ENCODE measurements around the gene HS1BP3. TPM values are rescaled to one million over a fixed set of nuclear protein-coding genes. Genes with fewer than 3 reads are reported as not detected.

The HS1BP3 gene
- total RNA-seq, 1 donor from 2014 or later = 33.2 TPM

DNA sequence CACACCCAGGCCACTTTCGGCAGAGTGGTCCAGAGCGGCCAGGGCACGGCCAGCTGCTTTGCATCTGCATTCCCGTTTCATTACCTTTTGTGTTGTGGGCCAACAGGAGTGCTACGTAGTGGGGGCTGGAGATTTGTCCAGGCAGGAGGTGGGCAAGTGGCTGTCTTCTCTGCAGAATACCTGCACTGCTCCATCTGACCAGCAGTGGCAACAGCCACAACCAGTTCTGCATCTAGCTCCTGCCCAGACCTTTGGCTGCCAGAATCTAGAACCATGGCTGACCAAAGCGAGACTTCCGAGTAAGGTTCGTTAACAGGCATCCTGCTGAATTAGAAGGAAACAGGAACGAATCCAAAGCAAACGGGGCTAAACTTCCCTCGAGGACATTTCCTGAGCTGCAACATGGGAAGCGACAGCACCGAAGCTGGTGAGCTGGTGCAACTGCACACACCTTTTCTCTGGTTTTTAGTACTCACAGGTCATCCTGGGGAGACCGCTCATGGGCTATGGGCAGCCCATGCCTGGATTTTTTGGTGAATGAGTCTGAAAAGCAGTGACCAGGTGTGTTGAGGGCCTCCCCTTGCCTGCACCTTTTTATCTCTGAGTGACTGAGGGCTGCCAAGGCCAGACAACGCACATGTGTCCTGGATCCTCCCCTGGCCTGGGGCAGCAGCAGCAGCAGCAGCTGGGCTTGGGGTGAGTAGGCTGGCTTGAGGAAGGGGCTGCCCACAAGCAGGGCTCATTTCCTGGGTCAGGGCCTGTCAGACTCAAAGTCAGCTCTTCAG lies 26.6 kb upstream of the HS1BP3 start:
- no peak overlapping the region for H3K27ac Mint-ChIP-seq (ENCODE audit: unreplicated experiment)
- H3K4me3 Mint-ChIP-seq (ENCODE audit: unreplicated experiment) = no peak overlapping the region
- DNase-seq (ENCODE audit: low spot score) = no peak
- no peaks in the 10 kb centered on the region for H3K9me3 Mint-ChIP-seq (ENCODE audit: low read depth)
- TF ChIP-seq, protein P1, sequence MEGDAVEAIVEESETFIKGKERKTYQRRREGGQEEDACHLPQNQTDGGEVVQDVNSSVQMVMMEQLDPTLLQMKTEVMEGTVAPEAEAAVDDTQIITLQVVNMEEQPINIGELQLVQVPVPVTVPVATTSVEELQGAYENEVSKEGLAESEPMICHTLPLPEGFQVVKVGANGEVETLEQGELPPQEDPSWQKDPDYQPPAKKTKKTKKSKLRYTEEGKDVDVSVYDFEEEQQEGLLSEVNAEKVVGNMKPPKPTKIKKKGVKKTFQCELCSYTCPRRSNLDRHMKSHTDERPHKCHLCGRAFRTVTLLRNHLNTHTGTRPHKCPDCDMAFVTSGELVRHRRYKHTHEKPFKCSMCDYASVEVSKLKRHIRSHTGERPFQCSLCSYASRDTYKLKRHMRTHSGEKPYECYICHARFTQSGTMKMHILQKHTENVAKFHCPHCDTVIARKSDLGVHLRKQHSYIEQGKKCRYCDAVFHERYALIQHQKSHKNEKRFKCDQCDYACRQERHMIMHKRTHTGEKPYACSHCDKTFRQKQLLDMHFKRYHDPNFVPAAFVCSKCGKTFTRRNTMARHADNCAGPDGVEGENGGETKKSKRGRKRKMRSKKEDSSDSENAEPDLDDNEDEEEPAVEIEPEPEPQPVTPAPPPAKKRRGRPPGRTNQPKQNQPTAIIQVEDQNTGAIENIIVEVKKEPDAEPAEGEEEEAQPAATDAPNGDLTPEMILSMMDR (IDR thresholded peaks at IDR 0.05) = no peak
- no peaks in the 10 kb centered on the region for H3K27me3 Mint-ChIP-seq (ENCODE audit: low read depth)
- H3K4me1 Mint-ChIP-seq (ENCODE audit: low read depth) = peaks cover 47% of the 10 kb centered on the region
- H3K36me3 Mint-ChIP-seq (ENCODE audit: low read depth) = peaks cover 6% of the 10 kb centered on the region

DNA sequence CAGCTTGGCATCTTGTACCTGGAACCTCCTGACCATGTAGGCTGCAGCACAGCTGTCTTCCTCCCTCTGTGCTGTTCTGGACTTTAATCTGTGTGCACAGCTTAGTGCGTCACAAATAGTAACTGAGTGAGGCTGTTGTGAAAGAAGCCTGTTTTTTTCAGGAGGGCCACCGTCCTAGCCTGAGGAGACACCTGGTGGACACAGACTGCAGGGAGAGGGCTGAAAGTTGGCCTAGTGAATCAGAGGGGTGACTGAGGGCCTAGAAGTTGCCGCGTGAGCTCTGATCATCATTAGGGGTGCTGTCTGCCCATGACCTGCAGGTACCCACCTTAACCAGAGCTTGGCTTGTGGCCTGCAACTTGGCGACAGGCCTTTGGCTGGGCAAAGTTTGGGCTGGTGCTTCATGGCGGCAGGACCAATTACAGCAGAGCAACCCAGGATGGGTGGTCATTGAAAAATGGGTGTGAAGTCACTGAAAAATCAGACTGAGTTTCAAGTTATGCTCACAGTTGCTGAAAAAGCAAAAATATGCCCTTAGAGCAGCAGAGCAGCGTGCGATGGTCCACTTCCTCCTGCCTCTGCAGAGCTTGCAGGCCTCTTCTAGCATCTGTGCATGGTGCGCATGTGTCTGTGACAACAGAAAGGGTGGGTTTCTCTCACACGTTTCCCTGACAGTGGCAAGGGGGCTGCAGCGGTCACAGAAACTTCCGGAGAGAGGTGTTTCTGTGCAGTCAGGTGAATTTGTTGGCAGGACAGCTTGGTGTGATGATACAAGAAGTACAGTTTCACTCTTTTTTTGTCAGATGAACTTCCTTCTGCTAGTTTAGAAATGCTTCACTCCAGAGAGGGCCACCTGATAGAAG lies 25.7 kb upstream of the HS1BP3 start:
- H3K4me3 Mint-ChIP-seq (ENCODE audit: unreplicated experiment) = no peak overlapping the region
- no peaks in the 10 kb centered on the region for H3K9me3 Mint-ChIP-seq (ENCODE audit: low read depth)
- peaks cover 43% of the 10 kb centered on the region for H3K4me1 Mint-ChIP-seq (ENCODE audit: low read depth)
- H3K36me3 Mint-ChIP-seq (ENCODE audit: low read depth) = peaks cover 4% of the 10 kb centered on the region
- TF ChIP-seq, protein P1 (IDR thresholded peaks at IDR 0.05) = peak; percentile 15
- no peak overlapping the region for H3K27ac Mint-ChIP-seq (ENCODE audit: unreplicated experiment)
- peaks cover 2% of the 10 kb centered on the region for H3K27me3 Mint-ChIP-seq (ENCODE audit: low read depth)
- DNase-seq (ENCODE audit: low spot score) = no peak

DNA sequence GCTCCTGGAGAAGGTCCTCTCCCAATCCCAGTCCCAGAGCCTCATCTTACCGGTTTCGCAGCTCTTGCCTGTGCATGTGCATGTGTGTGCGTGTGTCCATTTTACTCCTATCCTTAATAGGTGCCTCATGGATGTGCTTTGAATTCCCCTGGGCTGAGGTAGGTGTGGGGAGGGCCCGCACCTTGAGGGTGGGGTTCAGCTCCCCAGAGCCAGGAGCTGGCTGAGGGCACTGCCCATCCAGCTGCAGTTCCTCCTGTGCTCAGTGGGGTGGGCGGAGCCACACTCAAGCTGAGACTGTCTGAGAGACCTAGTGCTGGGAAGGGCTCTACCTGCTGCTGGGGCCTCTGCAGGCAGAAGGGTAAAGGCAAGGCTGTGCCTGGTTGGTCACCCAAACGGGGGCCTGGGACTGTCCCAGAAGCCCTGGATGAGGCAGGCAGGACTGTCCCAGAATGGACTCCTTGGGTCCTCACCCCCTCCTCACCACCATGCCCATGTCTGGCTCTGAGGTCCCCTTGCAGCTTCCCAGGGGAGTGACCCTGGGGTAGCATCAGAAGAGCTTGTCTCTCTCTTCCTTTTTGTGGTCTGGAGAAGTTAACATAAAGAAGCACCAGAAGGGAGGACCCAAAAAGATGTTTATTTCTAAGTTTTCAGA lies 24.9 kb upstream of the HS1BP3 start:
- Mint-ChIP-seq H3K36me3 (ENCODE audit: low read depth) (peaks cover 7% of the 10 kb centered on the region), H3K4me3 (ENCODE audit: unreplicated experiment) (no peak overlapping the region), H3K4me1 (ENCODE audit: low read depth) (peaks cover 46% of the 10 kb centered on the region), H3K27ac (ENCODE audit: unreplicated experiment) (peak overlapping the region; percentile 95), H3K27me3 (ENCODE audit: low read depth) (peaks cover 5% of the 10 kb centered on the region), H3K9me3 (ENCODE audit: low read depth) (no peaks in the 10 kb centered on the region)
- TF ChIP-seq, protein P1 (IDR thresholded peaks at IDR 0.05) = no peak
- no peak for DNase-seq (ENCODE audit: low spot score)

DNA sequence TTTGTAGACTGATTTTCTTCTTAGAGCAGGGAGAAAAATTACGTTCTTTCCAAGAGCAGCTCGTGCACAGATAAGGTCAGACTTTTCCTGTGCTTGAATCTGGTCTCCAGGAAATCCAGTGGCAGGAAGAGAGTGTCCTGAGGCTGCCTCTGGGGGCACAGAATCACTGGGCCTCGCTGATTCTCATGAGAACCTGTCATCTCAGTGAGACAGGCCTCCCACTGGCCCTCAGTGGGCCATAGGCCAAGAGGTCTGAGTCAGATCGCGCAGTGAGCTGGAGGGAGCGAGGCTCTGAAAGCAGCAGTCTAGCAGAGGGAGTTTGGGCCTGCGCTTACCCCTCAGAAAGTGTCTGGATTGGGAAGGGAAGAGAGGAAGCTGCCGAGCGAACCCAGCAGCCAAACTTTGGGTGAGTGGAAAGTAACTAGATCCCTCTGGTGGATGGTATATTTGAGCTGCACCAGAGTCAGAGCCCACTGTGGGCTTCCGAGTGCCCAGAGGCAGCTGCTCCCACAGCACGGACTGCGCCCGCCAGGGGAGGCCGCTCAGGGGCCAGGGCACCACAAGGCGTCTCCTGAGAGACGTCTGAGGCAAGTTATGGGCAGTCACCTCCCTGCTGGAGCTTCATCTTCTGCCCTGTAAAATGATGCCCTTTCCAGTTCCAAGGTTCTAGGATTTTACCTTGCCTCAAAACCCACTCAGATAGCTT lies 24.2 kb upstream of the HS1BP3 start:
- DNase-seq (ENCODE audit: low spot score) = no peak
- Mint-ChIP-seq H3K4me3 (ENCODE audit: unreplicated experiment) (peak overlapping the region; percentile 42), H3K27ac (ENCODE audit: unreplicated experiment) (peak overlapping the region; percentile 95), H3K27me3 (ENCODE audit: low read depth) (peaks cover 5% of the 10 kb centered on the region), H3K36me3 (ENCODE audit: low read depth) (peaks cover 6% of the 10 kb centered on the region), H3K4me1 (ENCODE audit: low read depth) (peaks cover 46% of the 10 kb centered on the region), H3K9me3 (ENCODE audit: low read depth) (no peaks in the 10 kb centered on the region)
- TF ChIP-seq, protein P1 (IDR thresholded peaks at IDR 0.05) = peak; percentile 20
